ENCODE data around the gene MYCBPAP. TPM values are rescaled to one million over a fixed set of nuclear protein-coding genes. Genes with fewer than 3 reads are reported as not detected.

The MYCBPAP gene
- total RNA-seq, 4 donors from 2014 or later = not detected

DNA sequence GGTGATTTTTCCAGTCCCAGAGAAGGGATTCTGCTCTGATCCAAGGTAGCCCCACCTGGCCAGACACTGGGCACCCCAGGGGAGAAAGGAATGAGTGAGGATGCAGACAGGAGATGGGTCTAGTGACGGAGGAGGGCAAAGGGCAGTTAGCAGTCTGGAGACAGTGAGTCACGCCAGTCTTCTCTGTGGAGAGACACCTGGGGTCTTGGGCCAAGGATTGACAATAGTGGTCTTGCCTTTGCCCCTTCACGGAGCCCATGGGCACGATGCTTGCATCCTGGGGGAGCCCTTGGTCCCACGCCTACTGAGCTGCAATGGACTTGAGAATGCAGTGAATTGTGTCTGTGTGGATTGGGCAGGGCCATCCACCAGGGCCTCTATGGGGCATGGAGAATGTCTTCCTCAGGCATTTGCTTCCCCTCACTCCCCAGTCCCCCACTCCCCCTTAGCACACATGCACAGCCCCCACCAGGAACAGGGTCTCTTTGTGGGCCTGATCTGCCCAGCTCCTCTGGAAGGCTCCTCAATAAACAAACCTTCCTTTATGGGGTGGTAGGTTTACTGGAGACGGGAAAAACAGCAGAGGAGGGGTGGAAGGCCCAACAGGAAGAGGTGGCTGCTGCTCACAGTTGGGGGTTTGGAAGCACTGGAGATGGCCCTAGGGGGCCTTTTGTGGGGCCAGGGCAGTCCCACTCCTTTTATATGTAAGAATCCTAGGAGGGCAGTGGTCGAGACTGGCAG is 41.0 kb upstream of the MYCBPAP start:
- ATAC-seq = no peak
- Histone ChIP-seq H3K4me3 (no peak overlapping the region), H3K27ac (peak overlapping the region in 2 of 4 donors; percentile 18 to 57), H3K36me3 (no peaks in the 10 kb centered on the region), H3K4me1 (peaks cover 43 to 48% of the 10 kb centered on the region in 2 donors), H3K9me3 (no peaks in the 10 kb centered on the region), H3K27me3 (no peaks in the 10 kb centered on the region)
- intact Hi-C loops (cut with DNase I; ENCODE audit: low total_unique reads) (no loop called here), in situ Hi-C loops (cut with MboI; ENCODE audit: low sequenced_read_pairs in 4 of 4) (no loop called here)
- DNase-seq = no peak
- TF ChIP-seq, protein P1, sequence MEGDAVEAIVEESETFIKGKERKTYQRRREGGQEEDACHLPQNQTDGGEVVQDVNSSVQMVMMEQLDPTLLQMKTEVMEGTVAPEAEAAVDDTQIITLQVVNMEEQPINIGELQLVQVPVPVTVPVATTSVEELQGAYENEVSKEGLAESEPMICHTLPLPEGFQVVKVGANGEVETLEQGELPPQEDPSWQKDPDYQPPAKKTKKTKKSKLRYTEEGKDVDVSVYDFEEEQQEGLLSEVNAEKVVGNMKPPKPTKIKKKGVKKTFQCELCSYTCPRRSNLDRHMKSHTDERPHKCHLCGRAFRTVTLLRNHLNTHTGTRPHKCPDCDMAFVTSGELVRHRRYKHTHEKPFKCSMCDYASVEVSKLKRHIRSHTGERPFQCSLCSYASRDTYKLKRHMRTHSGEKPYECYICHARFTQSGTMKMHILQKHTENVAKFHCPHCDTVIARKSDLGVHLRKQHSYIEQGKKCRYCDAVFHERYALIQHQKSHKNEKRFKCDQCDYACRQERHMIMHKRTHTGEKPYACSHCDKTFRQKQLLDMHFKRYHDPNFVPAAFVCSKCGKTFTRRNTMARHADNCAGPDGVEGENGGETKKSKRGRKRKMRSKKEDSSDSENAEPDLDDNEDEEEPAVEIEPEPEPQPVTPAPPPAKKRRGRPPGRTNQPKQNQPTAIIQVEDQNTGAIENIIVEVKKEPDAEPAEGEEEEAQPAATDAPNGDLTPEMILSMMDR (IDR thresholded peaks at IDR 0.05 in 4 of 5, conservative IDR thresholded peaks at IDR 0.05 in 1 of 5) = no peak
- TF ChIP-seq POLR2A (IDR thresholded peaks at IDR 0.05) = no peak

DNA sequence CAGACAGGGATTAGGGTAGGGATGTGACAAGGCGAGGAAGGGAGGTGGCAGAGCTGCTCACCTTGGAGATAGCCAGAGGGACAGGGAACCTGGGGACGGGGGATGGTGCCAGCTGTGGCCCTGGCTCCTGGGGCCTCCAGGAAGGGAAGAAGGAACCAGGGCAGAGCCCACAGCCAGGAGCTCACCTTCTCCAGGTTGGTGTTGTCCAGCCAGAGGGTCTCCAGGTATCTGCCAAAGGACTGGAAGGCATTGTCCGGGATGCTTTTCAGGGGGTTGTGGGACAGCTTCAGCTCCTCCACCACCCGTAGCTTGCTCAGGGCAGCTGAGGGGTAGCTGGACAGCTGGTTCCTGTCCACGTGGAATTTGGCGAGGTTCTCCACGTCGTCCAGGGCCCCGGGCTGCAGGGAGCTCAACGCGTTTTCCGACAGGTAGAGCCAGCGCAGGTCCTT is 40.4 kb upstream of the MYCBPAP start:
- peak overlapping the region in 2 of 4 donors; percentile 39 to 59 for H3K4me3 ChIP-seq
- H3K27me3 ChIP-seq = no peaks in the 10 kb centered on the region
- no peak for TF ChIP-seq POLR2A (IDR thresholded peaks at IDR 0.05)
- TF ChIP-seq, protein P1 (IDR thresholded peaks at IDR 0.05 in 4 of 5, conservative IDR thresholded peaks at IDR 0.05 in 1 of 5) = no peak
- DNase-seq = no peak
- peaks cover 46 to 54% of the 10 kb centered on the region in 2 donors for H3K4me1 ChIP-seq
- in situ Hi-C loops (cut with MboI; ENCODE audit: low sequenced_read_pairs in 4 of 4) (no loop called here), intact Hi-C loops (cut with DNase I; ENCODE audit: low total_unique reads) (no loop called here)
- no peaks in the 10 kb centered on the region for H3K9me3 ChIP-seq
- no peaks in the 10 kb centered on the region for H3K36me3 ChIP-seq
- ATAC-seq = no peak
- H3K27ac ChIP-seq = peak overlapping the region in 2 of 4 donors; percentile 11 to 30

DNA sequence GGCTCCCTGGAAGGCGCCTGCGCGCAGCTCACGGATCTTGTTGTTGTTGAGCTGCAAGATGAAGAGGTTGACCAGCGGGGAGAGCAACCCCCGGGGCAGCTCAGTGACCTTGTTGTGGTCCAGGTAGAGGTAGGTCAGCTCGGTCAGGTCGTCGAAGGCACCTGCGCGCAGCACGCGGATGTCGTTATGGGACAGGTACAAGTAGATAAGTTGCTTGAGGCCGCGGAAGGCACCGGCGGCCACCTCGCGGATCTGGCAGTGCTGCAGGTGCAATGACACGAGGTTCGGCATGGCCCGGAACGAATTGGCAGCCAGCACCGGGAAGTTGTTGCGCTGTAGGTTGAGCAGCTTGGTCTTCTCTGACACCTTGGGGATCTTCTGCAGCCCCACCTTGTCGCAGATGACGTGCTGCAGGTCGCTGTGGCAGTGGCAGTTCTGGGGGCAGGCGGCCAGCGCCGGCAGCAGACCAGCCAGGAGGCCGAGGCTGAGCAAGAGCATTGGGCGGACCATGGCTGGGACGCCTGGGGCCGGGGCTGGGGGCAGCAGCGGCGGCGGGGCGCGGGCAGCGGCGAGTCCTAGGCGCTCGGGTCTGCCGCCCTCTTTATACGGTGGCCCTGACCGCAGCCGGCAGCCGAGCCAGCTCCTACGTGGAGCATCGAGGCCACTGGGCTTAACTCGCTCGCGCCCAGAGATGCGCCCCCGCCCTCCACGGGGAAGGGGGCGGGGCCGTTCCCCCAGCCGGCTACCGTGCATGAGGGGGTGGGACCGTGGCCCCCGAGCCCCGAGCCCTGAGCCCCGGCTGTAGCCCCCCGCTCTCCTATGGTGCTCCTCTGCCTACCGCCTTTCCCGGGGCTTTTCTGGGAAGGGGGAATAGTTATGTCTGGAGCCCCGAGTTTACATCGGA is 39.7 kb upstream of the MYCBPAP start, which contains the start of gene CHAD:
TSS of gene CHAD (minus strand) at position 577 of the 904 bp plus-strand sequence. CDS start at position 510, 67 bp downstream.
- Histone ChIP-seq H3K4me1 (peaks cover 46 to 58% of the 10 kb centered on the region in 2 donors), H3K9me3 (no peaks in the 10 kb centered on the region), H3K27ac (peak within 1 kb of the TSS; percentile 60 to 82 (median 73)), H3K36me3 (no peaks in the 10 kb centered on the region), H3K27me3 (no peaks in the 10 kb centered on the region), H3K4me3 (peak within 1 kb of the TSS; percentile 38 to 59 (median 44))
- no peak for DNase-seq
- intact Hi-C loops (cut with DNase I; ENCODE audit: low total_unique reads) = no loop called here
- ATAC-seq = peak in 1 of 2 donors; percentile 18
- in situ Hi-C loops (cut with MboI; ENCODE audit: low sequenced_read_pairs in 4 of 4) = no loop called here
- no peak for TF ChIP-seq POLR2A (IDR thresholded peaks at IDR 0.05)
- TF ChIP-seq, protein P1 (IDR thresholded peaks at IDR 0.05 in 4 of 5, conservative IDR thresholded peaks at IDR 0.05 in 1 of 5) = no peak

DNA sequence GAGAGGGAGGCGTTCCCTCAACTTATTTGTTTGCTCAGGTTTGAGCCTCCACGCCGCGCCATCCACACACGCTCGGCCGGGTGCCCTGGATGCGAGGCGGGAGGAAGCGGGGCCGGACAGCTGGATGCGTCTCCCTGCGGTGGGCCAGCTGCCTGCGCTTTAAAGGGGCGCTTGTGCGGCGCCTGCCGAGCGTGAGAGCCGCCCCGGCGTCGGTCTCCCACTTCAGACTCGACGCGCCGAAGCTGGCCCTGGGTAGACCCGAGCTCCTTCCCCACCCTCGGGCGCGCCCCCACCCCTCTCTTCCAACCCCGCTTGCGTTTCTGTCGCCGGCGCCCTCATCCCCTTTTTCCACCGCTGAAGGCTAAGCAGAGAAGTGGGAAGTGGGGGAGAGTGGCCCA is 39.0 kb upstream of the MYCBPAP start:
- in situ Hi-C loops (cut with MboI; ENCODE audit: low sequenced_read_pairs in 4 of 4) = no loop called here
- intact Hi-C loops (cut with DNase I; ENCODE audit: low total_unique reads) = no loop called here
- peak in 1 of 2 donors; percentile 2 for DNase-seq
- Histone ChIP-seq H3K36me3 (no peaks in the 10 kb centered on the region), H3K27me3 (no peaks in the 10 kb centered on the region), H3K4me1 (peaks cover 49 to 58% of the 10 kb centered on the region in 2 donors), H3K9me3 (no peaks in the 10 kb centered on the region), H3K27ac (peak overlapping the region; percentile 60 to 82 (median 73)), H3K4me3 (peak overlapping the region; percentile 38 to 59 (median 44))
- TF ChIP-seq, protein P1 (IDR thresholded peaks at IDR 0.05 in 4 of 5, conservative IDR thresholded peaks at IDR 0.05 in 1 of 5) = no peak
- no peak for TF ChIP-seq POLR2A (IDR thresholded peaks at IDR 0.05)
- ATAC-seq = no peak
